Measurements from ENCODE around the gene MPPED2.

The MPPED2 gene

GRCh38 chr11:30586251-30587144, at the start of gene MPPED2:
MPPED2 (minus strand) TSS chr11:30586353; CDS start chr11:30580373, 5,980 bp downstream.
- no peak for DNase-seq

GRCh38 chr11:30635401-30635989, 49.3 kb upstream of the MPPED2 start:
- DNase-seq, result no peak

- DNase-seq, result no peak
Observed at GRCh38 chr11:30631148-30631547, 45.0 kb upstream of the MPPED2 start.

- no peak for DNase-seq
Observed at GRCh38 chr11:30619767-30620166, 33.6 kb upstream of the MPPED2 start.

GRCh38 chr11:30617762-30618161, 31.6 kb upstream of the MPPED2 start:
- DNase-seq, result no peak

- no peak for DNase-seq
Observed at GRCh38 chr11:30610628-30611027, 24.5 kb upstream of the MPPED2 start.

- DNase-seq, result no peak
Observed at GRCh38 chr11:30608534-30608933, 22.4 kb upstream of the MPPED2 start.

GRCh38 chr11:30605036-30605605, 19.0 kb upstream of the MPPED2 start:
- no peak for DNase-seq

GRCh38 chr11:30603357-30603756, 17.2 kb upstream of the MPPED2 start:
- DNase-seq, result no peak

GRCh38 chr11:30596832-30597231, 10.7 kb upstream of the MPPED2 start:
- DNase-seq, result no peak

- DNase-seq, result no peak
Observed at GRCh38 chr11:30595934-30596333, 9.8 kb upstream of the MPPED2 start.

- DNase-seq, result no peak
Observed at GRCh38 chr11:30594646-30595411, 8.7 kb upstream of the MPPED2 start.

GRCh38 chr11:30587269-30587812, 1.2 kb upstream of the MPPED2 start:
- DNase-seq, result no peak

- no peak for DNase-seq
Observed at GRCh38 chr11:30585892-30586250, 282 bp downstream of the MPPED2 start.

GRCh38 chr11:30585125-30585891, 845 bp downstream of the MPPED2 start:
- no peak for DNase-seq

GRCh38 chr11:30583476-30584280, 2.5 kb downstream of the MPPED2 start:
- no peak for DNase-seq

- DNase-seq, result no peak
Observed at GRCh38 chr11:30582726-30583125, 3.4 kb downstream of the MPPED2 start.

- no peak for DNase-seq
Observed at GRCh38 chr11:30581675-30582074, 4.5 kb downstream of the MPPED2 start.

GRCh38 chr11:30580573-30580972, 5.6 kb downstream of the MPPED2 start:
- no peak for DNase-seq

- DNase-seq, result no peak
Observed at GRCh38 chr11:30579415-30580175, 6.6 kb downstream of the MPPED2 start.

- DNase-seq, result no peak
Observed at GRCh38 chr11:30578406-30578805, 7.7 kb downstream of the MPPED2 start.
